CD4-positive, alpha-beta T cell treated with Interleukin-12 subunit alpha and Interleukin-12 subunit beta, for 1 hour (primary cell): ENCODE data around the gene STEAP2.
"Not testable (repeated sequence)": the region's sequence is repeated elsewhere in the genome, so short reads cannot be mapped to it uniquely, and the experiment has no call there.

Experiments used
- DNase-seq: peaks from one replicate; pipeline ENCODE4 v3.0.0-alpha.2; 2020

STEAP2 gene

DNA sequence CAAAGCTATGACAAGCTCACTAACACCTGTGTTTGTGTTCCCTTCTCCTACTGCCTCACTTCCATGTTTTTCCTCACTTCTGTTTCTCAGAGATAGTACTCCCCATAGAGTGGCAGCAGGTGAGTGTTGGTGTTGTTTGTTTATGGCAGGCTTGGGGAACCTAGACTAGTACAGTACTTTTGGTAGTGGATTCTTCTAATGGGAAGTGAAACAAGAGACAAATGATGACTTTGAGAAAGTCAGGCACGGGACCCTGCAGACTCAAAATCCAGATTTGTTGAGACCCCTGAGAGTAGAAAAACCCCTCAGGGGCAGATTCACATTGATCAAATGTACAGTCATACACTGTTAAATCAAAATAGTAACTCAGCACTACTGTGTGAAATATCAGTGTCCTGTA lies 27.0 kb downstream of the STEAP2 start:
- no peak for DNase-seq

DNA sequence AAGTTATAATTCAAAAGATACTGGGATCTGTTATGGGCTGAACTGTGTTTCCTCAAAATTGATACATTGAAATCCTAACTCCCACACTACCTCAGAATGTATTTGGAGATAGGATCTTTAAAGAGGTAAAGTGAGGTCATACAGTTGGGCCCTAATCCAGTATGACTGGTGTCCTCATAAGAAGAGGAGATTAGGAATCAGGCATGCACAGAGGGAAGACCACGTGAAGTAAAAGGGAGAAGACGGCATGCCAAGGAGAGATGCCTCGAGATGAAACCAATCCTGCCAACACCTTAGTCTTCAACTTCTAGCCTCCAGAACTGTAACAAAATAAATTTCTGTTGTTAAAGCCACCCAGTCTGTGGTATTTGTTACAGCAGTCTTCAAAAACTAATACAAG lies 27.5 kb downstream of the STEAP2 start:
- DNase-seq: no peak

DNA sequence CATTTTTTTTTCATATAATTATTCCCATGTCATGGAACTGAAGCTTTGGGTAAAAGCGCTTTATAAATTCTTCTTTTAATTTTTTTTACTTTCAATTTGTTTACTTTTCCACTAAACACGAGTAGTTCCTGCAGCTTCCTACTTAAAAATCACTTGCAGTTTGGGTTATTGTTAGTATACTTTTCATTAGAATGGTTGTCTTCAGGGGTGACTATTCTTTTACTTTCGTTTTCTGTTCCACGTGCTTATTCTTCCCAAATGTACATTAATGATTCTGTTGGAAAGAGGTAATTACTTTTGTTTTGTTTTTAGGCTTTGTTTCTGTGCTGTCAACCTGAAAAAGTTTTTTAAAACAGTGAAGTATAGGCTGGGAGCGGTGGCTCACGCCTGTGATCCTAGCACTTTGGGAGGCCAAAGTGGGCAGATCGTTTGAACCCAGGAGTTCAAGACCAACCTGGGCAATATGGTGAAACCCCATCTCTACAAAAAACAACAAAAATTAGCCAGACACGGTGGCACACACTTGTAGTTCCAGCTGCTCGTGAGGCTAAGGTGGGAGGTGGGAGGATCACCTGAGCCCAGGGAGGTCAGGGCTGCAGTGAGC lies 28.2 kb downstream of the STEAP2 start:
- no peak for DNase-seq

DNA sequence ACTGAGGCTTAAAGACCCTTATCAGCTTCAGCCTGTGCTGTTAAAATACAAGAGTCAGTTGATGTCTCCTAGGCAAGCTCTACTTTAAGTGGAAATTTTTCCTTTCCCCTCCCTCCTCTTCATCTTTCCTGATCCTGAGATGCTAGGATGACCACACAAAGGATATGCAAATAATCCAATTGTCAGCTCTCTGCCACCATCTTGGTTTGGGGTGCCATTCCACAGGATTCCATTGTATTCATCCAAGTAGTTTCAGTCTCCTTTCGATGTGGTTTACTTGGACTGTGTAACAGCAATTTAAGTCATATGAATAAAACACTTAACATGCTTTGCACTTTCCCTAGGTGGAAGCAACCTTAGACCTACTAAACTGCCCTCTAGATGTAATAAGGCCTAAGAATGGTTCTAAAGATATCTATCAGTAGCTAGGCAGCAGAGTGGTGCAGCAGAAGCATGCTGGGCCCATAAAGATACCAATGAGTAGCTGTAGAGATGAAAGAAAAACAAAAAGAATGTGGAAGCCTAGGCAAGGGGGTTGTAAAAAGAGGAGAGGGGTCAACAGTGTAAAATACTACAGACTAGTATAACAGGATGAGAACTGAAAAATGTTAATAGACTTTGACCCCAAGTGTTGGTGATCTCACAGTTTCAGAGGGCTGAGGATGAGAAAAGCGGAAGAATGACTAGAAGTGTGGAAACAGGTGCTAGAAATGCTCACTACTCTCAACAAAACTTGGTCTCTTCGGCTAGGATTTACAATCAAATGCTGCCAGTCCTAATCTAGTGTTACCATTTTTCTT lies 31.0 kb downstream of the STEAP2 start:
- DNase-seq: no peak

DNA sequence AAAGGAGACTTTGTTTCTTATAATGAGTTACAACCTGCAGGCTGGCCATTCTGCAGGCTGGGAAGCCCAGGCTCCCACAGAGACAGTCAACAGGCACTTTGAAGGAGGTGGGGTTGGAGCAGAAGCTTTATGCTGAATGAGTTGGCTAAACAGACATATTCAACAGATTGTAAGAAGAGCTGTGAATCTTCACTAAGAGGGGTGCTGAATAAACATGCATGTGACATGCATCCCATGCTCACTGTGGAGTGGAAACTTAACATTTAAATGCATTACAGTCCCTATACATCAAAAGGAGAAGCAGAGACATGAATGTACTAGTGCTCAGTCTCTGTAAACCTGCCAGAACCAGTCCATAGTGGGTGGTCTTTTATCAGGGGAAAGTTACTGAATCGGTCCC lies 32.0 kb downstream of the STEAP2 start:
- DNase-seq: no peak

DNA sequence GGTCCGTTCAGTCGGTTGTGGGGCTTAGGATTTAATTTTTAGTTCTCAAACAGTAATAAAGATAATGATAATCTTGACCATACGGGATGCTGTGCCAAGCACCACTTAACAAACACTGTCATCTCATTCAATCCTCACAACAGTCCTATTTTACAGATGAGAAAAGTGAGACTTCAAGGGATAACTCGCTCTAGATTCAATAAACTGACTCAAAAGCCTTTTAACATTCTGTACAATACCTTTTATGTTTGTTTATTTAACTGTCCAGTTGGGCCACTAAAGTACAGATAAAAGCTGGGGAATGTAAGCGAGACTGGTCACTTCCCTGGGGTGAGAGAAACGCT lies 33.0 kb downstream of the STEAP2 start:
- no peak for DNase-seq

DNA sequence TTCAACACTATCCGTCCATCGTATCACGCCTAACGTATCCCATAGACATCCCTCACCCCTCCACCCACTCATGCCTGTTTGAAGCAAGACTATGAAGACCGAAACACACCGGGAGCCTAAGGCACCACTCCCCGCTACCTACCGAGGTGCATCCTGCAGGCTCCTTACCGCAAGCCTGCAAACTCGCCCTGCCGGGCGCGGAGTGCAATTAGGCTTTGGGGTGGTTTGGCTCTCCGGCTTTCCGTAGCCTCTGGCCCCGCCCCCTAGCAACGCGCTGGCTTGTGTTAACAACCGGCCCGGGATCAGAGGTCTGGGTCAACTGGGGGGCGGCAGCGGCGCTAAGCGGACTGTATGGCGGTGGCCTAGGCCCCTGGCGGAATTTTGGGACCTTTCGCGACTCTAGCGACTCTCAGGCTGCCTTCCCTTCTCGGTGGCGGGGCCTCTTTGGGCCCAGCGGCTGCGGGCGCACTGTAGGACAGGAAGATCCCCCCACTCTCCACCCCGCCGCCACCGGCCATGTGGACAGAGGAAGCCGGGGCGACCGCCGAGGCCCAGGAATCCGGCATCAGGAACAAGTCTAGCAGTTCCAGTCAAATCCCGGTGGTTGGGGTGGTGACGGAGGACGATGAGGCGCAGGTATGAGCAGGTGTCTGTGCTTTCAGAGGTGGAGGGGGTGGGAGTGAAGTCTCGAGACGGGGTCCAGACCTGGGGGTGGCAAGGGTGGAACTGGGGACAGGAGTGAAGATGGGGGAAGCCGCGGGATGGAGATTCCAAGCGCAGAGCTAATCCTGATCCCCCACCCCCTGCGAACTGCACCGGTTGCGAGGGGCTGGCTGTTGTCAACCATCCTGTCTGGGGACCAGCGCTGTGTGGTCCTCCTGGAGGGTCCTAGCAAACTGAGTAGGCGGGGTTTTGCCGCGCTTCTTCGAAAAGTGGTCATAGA lies 33.6 kb downstream of the STEAP2 start, which contains the start of gene CFAP69:
Gene CFAP69 (plus strand): TSS at position 266 of the 943 bp plus-strand sequence. CDS start 251 bp downstream, at position 517.
- DNase-seq: peak; percentile 86

DNA sequence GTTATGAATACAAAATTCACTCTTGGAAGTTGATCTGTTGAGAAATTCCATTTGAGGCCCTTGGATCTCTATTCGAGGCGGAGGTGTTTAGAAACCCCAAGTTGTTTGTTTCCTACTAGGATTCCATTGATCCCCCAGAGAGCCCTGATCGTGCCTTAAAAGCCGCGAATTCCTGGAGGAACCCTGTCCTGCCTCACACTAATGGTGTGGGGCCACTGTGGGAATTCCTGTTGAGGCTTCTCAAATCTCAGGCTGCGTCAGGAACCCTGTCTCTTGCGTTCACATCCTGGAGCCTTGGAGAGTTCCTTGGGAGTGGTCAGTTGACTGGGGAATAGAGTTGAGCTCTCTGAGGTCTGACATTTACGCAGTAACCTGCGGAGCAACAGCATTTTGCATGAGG lies 34.6 kb downstream of the STEAP2 start:
- no peak for DNase-seq

DNA sequence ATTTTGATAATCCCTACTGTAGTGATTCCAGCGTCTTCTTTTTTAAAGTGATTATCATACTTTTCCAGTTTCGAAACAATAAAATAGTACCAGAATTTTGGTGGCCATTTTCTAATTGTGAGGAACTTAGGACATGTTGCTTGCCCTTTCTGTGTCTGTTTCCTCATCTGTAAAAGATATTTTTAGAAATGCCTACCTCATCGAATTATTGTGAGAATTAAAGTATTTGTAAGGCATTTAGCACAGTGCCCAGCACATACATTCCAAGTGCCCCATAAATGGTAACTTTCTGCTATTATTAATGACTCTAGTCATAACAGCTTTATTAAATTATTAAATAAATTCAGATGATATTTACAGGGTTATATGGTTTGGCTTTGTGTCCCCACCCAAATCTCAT lies 37.2 kb downstream of the STEAP2 start:
- DNase-seq: no peak

DNA sequence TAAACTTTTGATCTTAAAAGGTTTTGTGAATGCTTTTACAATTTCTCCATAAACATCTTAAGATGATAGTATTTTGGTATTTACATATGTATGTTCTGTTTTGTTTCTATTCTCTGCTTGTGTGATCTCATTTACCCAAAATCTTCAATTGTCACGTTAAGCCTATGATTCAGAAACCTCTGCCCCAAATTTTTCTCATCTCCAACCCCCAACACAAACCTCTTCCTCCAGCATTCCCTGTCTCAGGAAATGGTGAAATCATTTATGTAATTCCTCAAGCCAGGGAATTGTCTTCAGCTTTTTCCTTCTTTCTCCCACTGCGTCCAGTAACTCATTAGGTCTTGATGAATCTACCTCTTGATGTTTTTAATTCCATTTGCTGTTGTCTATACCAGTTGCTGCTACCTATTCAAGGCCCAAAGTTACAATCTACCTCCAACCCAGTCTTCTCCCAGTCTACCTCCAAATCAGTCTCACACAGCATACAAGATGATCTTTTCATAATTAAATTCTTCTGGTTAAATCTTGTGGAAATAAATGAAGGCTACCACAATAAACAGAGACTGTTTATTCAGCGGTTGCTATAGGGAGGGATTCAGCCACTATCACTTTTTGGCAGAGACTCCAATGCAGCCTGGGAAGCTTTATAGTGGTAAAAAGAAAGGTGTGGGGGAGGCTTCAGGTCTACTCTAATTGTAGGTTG lies 39.2 kb downstream of the STEAP2 start:
- DNase-seq: no peak

DNA sequence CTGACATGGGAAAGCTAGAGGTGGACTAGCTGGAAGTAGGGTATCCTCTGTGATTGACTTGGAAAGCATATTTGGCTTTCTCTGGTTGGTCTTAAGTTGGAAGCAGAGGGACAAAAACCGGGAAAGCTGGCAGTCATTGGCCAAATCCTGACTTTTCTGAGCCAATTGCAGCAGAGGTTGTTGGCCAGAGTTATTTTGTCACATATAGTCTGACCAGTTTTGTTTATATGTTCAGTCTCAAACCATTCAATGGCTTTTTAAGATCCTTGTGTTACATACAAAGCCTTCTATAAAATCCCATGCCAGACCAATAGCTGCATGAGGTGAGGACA lies 39.7 kb downstream of the STEAP2 start:
- DNase-seq: no peak

DNA sequence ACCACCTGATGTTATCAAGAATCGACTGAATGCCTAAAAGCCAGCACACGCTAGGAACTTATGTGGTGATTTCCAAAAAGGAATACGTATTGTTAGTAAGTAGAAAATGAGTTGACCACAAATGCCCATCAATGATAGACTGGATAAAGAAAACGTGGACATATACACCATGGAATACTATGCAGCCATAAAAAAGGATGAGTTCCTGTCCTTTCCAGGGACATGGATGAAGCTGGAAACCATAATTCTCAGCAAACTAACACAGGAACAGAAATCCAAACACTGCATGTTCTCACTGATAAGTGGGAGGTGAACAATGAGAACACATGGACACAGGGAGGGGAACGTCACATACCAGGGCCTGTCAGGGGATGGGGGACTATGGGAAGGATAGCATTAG lies 44.5 kb downstream of the STEAP2 start:
- DNase-seq: not testable (repeated sequence)

DNA sequence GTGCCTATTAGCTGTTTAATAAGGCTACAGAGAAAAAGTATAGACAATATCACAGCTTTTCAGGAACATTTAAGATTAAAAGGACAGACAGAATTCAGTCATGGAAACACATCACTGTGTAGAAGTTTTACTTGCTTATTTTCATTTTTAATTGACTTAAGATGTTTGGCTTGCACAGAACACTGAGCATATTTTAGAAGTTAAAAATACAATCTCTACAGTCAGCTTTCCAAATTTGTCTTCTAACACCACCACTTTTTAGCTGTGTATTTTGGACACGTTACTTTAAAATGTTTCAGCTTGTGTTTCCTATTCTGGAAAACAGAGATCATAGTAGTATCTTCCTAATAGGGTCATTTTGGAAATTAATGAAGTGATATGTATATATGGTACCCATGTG lies 45.2 kb downstream of the STEAP2 start:
- no peak for DNase-seq

DNA sequence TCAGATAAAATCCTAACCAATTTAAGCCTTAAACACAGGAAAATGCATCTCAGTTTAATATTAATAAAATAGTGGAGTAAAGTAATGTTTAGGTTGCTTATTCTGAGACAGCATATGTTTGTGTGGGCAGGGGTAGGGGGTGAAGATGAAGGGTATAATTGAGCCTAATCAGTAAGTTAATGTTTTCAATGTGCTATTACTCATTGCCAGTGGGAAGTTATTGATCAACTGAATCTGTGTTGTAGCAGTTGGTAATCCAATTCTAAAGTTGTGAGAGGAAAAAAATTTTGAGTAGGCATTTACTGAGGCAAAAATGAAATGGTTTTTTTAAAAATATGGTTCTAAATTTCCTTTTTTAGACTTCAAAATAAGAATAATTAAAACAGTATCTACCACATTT lies 49.9 kb downstream of the STEAP2 start:
- DNase-seq: no peak

DNA sequence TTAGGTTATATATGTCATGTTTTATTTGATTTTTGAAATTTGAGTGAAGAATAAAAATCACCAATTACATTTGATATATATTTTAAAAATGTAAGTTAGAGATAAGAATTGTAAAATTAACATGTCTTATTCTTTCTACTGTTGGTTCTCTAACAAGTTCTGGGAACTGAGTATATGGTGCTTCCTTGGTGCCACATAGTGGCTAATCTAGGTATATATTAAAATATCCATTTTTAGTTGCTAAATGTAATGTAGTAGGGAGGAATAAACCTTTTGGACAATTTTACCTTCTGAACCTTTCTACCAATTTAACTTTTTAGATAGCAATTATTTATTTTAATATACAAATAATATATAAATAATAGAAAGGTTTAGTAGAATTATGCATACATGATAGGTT lies 50.9 kb downstream of the STEAP2 start:
- DNase-seq: no peak

DNA sequence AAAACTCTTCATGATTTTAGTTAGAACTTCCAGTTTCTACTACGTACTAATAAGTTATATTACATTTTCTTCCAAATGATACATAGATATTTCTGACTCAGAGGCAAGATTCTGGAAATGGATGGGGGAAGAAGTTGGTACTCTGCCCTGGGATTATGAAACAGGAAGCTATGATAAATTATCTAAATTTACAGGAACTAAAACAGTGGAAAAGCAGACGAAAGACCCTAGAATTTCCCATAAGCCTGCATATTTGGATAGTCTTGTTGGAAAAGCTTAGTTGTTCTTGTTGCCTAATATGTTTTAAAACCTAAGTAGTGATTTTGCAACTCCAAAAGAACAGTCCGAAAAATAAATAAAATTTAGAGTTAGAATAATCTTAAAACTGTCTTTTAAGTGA lies 55.3 kb downstream of the STEAP2 start:
- no peak for DNase-seq

DNA sequence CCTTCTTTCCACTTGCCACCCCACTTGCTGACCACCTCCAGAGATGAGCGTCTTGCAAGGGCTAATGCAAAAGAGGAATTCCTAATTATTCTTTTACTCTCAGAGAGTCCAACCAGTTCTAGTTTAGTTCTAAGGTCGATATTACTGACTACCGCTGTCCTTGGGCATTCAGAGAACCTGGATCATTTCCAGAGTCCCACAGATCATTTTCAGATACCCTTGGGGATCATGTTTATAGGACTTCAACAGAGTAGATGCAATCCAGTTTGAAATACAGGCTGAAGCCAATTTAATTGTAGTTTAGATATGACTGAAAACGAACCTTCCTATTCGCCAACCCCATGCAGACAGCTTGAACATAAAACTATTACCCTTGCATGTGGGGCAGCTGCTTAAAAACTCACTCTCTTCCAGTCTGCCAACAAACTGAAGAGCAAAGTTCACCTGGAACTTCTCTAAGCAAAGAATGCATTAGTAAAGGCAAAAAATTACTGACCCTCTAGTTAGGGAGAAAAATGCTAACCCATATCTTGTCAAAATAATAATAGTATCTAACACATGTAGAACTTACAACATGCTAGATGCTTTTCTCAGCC lies 55.8 kb downstream of the STEAP2 start:
- DNase-seq: no peak

DNA sequence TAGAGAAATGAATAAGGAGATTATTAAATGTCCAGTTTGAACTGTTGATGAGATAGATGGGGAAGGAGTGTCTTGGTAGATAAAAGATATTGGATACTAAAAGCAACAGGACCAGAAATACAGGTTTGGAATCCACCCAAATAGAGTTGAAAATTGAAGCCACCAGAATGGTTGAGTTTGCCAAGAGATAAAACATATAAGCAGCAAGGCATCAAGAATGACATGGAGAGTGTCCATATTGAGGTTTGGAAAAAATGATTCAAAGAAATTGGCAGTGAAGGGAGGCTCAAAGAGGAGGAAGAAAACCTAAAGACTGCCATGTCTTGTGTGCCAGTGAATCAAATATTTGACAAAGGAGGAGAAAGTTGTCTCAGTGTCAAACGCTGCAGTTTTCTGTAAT lies 57.6 kb downstream of the STEAP2 start:
- DNase-seq: no peak

DNA sequence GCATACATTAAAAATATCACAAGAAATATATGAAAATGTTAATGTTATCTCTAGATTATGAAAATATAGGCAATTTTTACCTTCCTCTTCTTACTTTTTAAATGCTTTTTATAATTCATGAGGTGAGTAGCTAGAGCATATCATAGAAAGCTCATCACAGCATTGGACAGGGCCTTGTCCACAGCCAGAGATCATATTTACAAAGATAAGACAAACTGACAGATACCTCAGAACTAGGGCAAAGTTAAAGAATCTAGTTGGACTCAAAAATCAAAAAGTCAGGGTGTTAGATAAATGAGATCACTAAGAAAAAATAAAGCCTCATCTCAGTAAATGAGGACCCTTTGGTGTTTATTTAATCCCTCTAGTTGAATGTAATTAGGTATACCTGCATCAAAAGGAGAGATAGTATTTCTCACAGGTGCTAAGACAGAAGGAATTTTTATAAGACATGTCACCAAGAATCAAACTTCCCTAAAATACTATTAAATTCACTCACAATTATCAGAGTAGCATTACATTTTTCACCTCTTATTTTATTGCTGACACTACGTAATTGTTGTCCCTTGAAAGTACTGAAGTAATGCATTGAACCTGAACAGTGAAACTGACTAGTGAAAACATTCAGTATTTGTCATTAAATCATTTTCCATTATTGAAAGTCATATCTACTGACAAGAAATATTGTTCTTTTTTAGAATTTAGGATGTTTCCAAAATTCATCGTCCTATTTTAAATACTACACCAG lies 59.1 kb downstream of the STEAP2 start:
- no peak for DNase-seq

DNA sequence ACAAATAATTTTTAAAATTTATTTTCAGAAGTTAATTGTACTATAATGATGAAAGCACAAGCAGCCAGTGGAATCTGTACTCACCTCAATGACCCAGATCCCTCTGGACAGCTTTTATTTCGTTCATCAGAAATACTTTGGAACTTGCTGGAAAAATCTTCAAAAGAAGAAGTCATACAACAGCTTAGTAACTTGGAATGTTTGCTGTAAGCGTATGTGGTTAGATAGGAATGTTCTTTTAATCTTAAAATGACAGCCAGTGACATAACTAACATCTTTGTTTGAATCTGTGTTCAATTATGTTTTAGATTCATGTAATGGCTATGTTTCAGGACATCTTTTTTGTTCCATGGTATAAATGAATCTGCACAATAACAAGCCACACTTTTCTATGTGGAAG lies 60.2 kb downstream of the STEAP2 start:
- DNase-seq: no peak

DNA sequence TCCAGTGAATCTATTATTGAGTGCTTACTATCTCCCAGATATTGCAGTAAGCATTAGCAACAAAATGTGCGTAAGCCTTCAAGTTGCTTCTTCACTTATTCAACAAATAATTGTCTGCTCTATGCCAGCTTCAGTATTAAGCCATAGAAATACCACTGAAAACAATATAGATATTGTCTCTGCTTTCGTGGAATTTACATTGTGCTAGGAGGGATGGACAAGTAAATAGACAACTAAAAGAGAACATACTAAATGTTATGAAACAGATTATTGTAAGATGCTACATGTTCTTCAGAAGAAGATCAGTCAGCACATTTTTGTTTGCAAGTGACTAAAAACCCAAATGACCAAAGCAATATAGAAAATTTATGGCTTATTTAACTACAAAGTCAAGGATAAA lies 60.7 kb downstream of the STEAP2 start:
- DNase-seq: no peak

DNA sequence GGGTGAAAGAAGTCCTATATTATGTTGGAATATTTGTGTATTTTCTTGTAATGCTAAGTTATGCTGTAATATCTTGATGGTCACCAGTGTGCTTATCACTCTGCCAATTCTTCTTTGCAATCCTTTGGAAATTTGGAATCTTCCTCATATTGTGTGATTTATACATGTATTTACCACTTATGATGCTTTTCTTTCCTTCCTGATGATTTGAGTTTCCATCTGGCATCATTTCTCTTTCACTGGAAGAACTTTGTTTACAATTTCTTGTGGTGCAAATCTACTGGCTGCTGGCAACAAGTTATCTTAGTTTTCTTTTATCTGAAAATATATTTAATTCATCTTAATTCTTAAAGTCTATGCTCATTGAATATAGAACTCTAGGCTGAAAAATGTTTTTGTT lies 62.6 kb downstream of the STEAP2 start:
- no peak for DNase-seq
